Muscle layer of duodenum (tissue), 2 donors: Measurements from ENCODE around the gene VMO1.

Source experiments
- H3K27ac ChIP-seq: one replicate; pipeline ENCODE4 v1.7.0; 2013; ENCODE audit warnings: mild to moderate bottlenecking, low read length
- H3K27me3 ChIP-seq: one replicate; pipeline ENCODE4 v1.7.0; 2013; ENCODE audit warnings: low read depth, mild to moderate bottlenecking, control low read depth, low read length
- H3K36me3 ChIP-seq, 2 donors: one replicate each; pipeline ENCODE4 v1.7.0; 2013; ENCODE audit warnings: low read length in 2 of 2, control low read depth in 1 of 2, mild to moderate bottlenecking in 1 of 2; ENCODE audit not compliant: insufficient read depth in 2 of 2, control insufficient read depth in 1 of 2
- H3K4me1 ChIP-seq, 2 donors: one replicate each; pipeline ENCODE4 v1.7.0; 2013; ENCODE audit warnings: low read length in 2 of 2, mild to moderate bottlenecking in 2 of 2, control low read depth in 1 of 2, moderate library complexity in 1 of 2; ENCODE audit not compliant: insufficient read depth in 2 of 2, control insufficient read depth in 1 of 2
- H3K4me3 ChIP-seq, 2 donors: one replicate each; pipeline ENCODE4 v1.7.0; 2013; ENCODE audit warnings: low read length in 2 of 2, low read depth in 1 of 2, mild to moderate bottlenecking in 1 of 2
- H3K9me3 ChIP-seq, 2 donors: one replicate each; pipeline ENCODE4 v1.7.0; 2013; ENCODE audit warnings: low read length in 2 of 2, control low read depth in 1 of 2, mild to moderate bottlenecking in 1 of 2; ENCODE audit not compliant: control insufficient read depth in 1 of 2
- donor health status: healthy.

Gene VMO1

GRCh38 chr17:4795168-4795567 is 9.0 kb upstream of the VMO1 start:
- H3K27ac ChIP-seq: no peak overlapping the region
- H3K27me3 ChIP-seq: no peaks in the 10 kb centered on the region
- peaks cover 11 to 23% of the 10 kb centered on the region in 2 donors for H3K36me3 ChIP-seq
- H3K4me1 ChIP-seq: peaks cover 5 to 20% of the 10 kb centered on the region in 2 donors
- peak overlapping the region in 1 of 2 donors; percentile 100 for H3K4me3 ChIP-seq
- H3K9me3 ChIP-seq: no peaks in the 10 kb centered on the region

- peak overlapping the region; percentile 62 to 84 for H3K4me3 ChIP-seq
These were observed 4.5 kb upstream of the VMO1 start for GRCh38 chr17:4790705-4791088.

GRCh38 chr17:4789951-4790704 is 4.0 kb upstream of the VMO1 start:
- no peaks in the 10 kb centered on the region for H3K36me3 ChIP-seq
- H3K4me3 ChIP-seq: peak overlapping the region; percentile 68 to 84
- H3K27ac ChIP-seq: peak overlapping the region; percentile 84
- H3K9me3 ChIP-seq: no peaks in the 10 kb centered on the region
- H3K27me3 ChIP-seq: no peaks in the 10 kb centered on the region
- H3K4me1 ChIP-seq: peaks cover 5 to 32% of the 10 kb centered on the region in 2 donors

More at GRCh38 chr17:4790705-4791088, 4.5 kb upstream of the VMO1 start:
- Histone ChIP-seq H3K9me3 (no peaks in the 10 kb centered on the region), H3K36me3 (no peaks in the 10 kb centered on the region), H3K27me3 (no peaks in the 10 kb centered on the region), H3K4me1 (peaks cover 5 to 26% of the 10 kb centered on the region in 2 donors), H3K27ac (peak overlapping the region; percentile 84)

- H3K9me3 ChIP-seq: no peaks in the 10 kb centered on the region
- peak overlapping the region; percentile 23 for H3K27ac ChIP-seq
- H3K27me3 ChIP-seq: no peaks in the 10 kb centered on the region
- H3K4me1 ChIP-seq: peaks cover 5 to 32% of the 10 kb centered on the region in 2 donors
- H3K36me3 ChIP-seq: no peaks in the 10 kb centered on the region
- peak overlapping the region; percentile 68 to 84 for H3K4me3 ChIP-seq
These were observed 3.5 kb upstream of the VMO1 start for GRCh38 chr17:4789701-4789950.

GRCh38 chr17:4788807-4789700 is 2.9 kb upstream of the VMO1 start, which contains the start of gene GLTPD2:
GLTPD2 (plus strand) TSS chr17:4788964; CDS start chr17:4789012, 48 bp downstream.
- Histone ChIP-seq H3K4me1 (peaks cover 5 to 32% of the 10 kb centered on the region in 2 donors), H3K27ac (peak within 1 kb of the TSS; percentile 23)

GRCh38 chr17:4788159-4788806 is 2.1 kb upstream of the VMO1 start:
- peaks cover 5 to 32% of the 10 kb centered on the region in 2 donors for H3K4me1 ChIP-seq

More at GRCh38 chr17:4788807-4789700, 2.9 kb upstream of the VMO1 start, which contains the start of gene GLTPD2:
- H3K27me3 ChIP-seq: peaks cover 2% of the 10 kb centered on the region
- H3K9me3 ChIP-seq: no peaks in the 10 kb centered on the region
- H3K36me3 ChIP-seq: no peaks in the 10 kb centered on the region
- peak within 1 kb of the TSS; percentile 68 to 84 for H3K4me3 ChIP-seq

GRCh38 chr17:4786516-4786915 is 352 bp upstream of the VMO1 start:
- H3K9me3 ChIP-seq: no peaks in the 10 kb centered on the region
- no peak overlapping the region for H3K27ac ChIP-seq
- peak overlapping the region; percentile 19 to 51 for H3K4me3 ChIP-seq
- no peaks in the 10 kb centered on the region for H3K36me3 ChIP-seq
- H3K27me3 ChIP-seq: peaks cover 3% of the 10 kb centered on the region
- peaks cover 5 to 32% of the 10 kb centered on the region in 2 donors for H3K4me1 ChIP-seq

More at GRCh38 chr17:4788159-4788806, 2.1 kb upstream of the VMO1 start:
- peak overlapping the region; percentile 68 to 84 for H3K4me3 ChIP-seq
- H3K27me3 ChIP-seq: peaks cover 3% of the 10 kb centered on the region
- no peaks in the 10 kb centered on the region for H3K9me3 ChIP-seq
- no peaks in the 10 kb centered on the region for H3K36me3 ChIP-seq
- no peak overlapping the region for H3K27ac ChIP-seq

- no peak overlapping the region for H3K27ac ChIP-seq
- peak overlapping the region; percentile 19 to 51 for H3K4me3 ChIP-seq
- H3K9me3 ChIP-seq: no peaks in the 10 kb centered on the region
- peaks cover 3% of the 10 kb centered on the region for H3K27me3 ChIP-seq
- H3K4me1 ChIP-seq: peaks cover 1 to 30% of the 10 kb centered on the region in 2 donors
- no peaks in the 10 kb centered on the region for H3K36me3 ChIP-seq
These were observed 656 bp downstream of the VMO1 start for GRCh38 chr17:4785311-4786105.

- Histone ChIP-seq H3K27ac (no peak overlapping the region), H3K9me3 (no peaks in the 10 kb centered on the region), H3K36me3 (no peaks in the 10 kb centered on the region), H3K4me3 (no peak overlapping the region), H3K27me3 (peaks cover 3% of the 10 kb centered on the region), H3K4me1 (peaks cover 0 to 18% of the 10 kb centered on the region in 2 donors)
These were observed 3.5 kb downstream of the VMO1 start for GRCh38 chr17:4782652-4783051.

GRCh38 chr17:4780325-4780955 is 5.7 kb downstream of the VMO1 start:
- H3K9me3 ChIP-seq: no peaks in the 10 kb centered on the region
- no peak overlapping the region for H3K27ac ChIP-seq
- H3K4me1 ChIP-seq: peaks cover 0 to 3% of the 10 kb centered on the region in 2 donors
- H3K36me3 ChIP-seq: no peaks in the 10 kb centered on the region
- H3K27me3 ChIP-seq: peaks cover 3% of the 10 kb centered on the region
- H3K4me3 ChIP-seq: no peak overlapping the region
